Activated CD4-positive, alpha-beta T cell treated with anti-CD3 and anti-CD28 coated beads for 36 hours (primary cell): ENCODE results near the gene OR52N2. TPM values are rescaled to one million over a fixed set of nuclear protein-coding genes. Genes with fewer than 3 reads are reported as not detected.
A peak's percentile ranks its signal among the peaks of the same experiment; 100 is the strongest.

Source experiments
- ATAC-seq: fragments of 200-7000 bp; cut with Tn5 transposase; one replicate; pipeline ENCODE4 v1.10.0; 2021; ENCODE audit warnings: mild to moderate bottlenecking, moderate library complexity
- CTCF ChIA-PET: fragments of 350-600 bp; sonication (Branson Sonifier 250); formaldehyde crosslinking; loops from one replicate; lab custom pipeline; 2021; ENCODE audit warnings: antibody characterized with exemption; lab: Charles Lee
- POLR2A ChIA-PET: fragments of 350-600 bp; sonication (Branson Sonifier 250); formaldehyde crosslinking; loops from one replicate; lab custom pipeline; 2021; ENCODE audit warnings: antibody characterized with exemption, inconsistent platforms; lab: Charles Lee
- DNase-seq: peaks from one replicate; pipeline ENCODE4 v3.0.0-alpha.2; 2020
- H3K27ac Mint-ChIP-seq: one replicate; pipeline ENCODE4 v1.8.0; 2021; ENCODE audit warnings: mixed read lengths
- H3K27me3 Mint-ChIP-seq: one replicate; pipeline ENCODE4 v1.8.0; 2021; ENCODE audit warnings: mixed read lengths
- H3K36me3 Mint-ChIP-seq: one replicate; pipeline ENCODE4 v1.8.0; 2021; ENCODE audit warnings: low read depth, mixed read lengths
- H3K4me1 Mint-ChIP-seq: one replicate; pipeline ENCODE4 v1.8.0; 2021; ENCODE audit warnings: mixed read lengths
- H3K4me3 Mint-ChIP-seq: one replicate; pipeline ENCODE4 v1.8.0; 2021; ENCODE audit warnings: mild to moderate bottlenecking, moderate library complexity, mixed read lengths
- H3K9me3 Mint-ChIP-seq: one replicate; pipeline ENCODE4 v1.8.0; 2021; ENCODE audit warnings: low read depth, mixed read lengths
- intact Hi-C, 2 experiments: fragments of 100-400 bp; cut with DNase I in 1 of 2; cut with micrococcal nuclease in 1 of 2; formaldehyde crosslinking; loops; one replicate each; pipeline versions ENCODE4 v1.14.2 to v1.15.1; 2022 to 2024; cut with DNase I, micrococcal nuclease
- total RNA-seq, 2 experiments: library from RNA; stranded (reverse); gene quantifications; one replicate each; pipeline ENCODE4 v1.2.3, GENCODE V29; 2021

The OR52N2 gene
- total RNA-seq: not detected

- intact Hi-C loops: loop anchor here (1.0 to 10.0 kb wide), 7 partner anchors 124 to 1174 kb away; partner anchors contain the start of gene OR51D1 (in 2 of the 2)
- ATAC-seq: peak; percentile 92
- H3K27ac Mint-ChIP-seq: peak within 1 kb of the TSS; percentile 23
- peaks cover 6% of the 10 kb centered on the region for H3K9me3 Mint-ChIP-seq
- ChIA-PET CTCF (interaction anchor here (1.7 to 2.1 kb wide), 3 partner anchors 208 to 338 kb away, joined by 5 to 17 read pairs (median 6); no protein-coding TSS in a partner anchor), POLR2A (no interaction called here)
- peaks cover 8% of the 10 kb centered on the region for H3K4me1 Mint-ChIP-seq
- H3K36me3 Mint-ChIP-seq: no peaks in the 10 kb centered on the region
- H3K27me3 Mint-ChIP-seq: peaks cover 16% of the 10 kb centered on the region
- peak within 1 kb of the TSS; percentile 79 for H3K4me3 Mint-ChIP-seq
- peak; percentile 82 for DNase-seq
Measured at GRCh38 chr11:5808500-5809121, at the start of gene OR52N2. Gene OR52N2, plus strand, starts transcription at chr11:5808924. Its CDS starts 11,412 bp downstream, at chr11:5820336.

GRCh38 chr11:5767056-5767455, 41.7 kb upstream of the OR52N2 start:
- Mint-ChIP-seq H3K4me3 (no peak overlapping the region), H3K4me1 (no peaks in the 10 kb centered on the region), H3K27ac (no peak overlapping the region), H3K27me3 (no peaks in the 10 kb centered on the region), H3K36me3 (no peaks in the 10 kb centered on the region), H3K9me3 (no peaks in the 10 kb centered on the region)
- ATAC-seq: no peak
- POLR2A ChIA-PET: no interaction called here
- intact Hi-C loops: no loop called here
- no peak for DNase-seq
- CTCF ChIA-PET: no interaction called here

- no peaks in the 10 kb centered on the region for H3K4me1 Mint-ChIP-seq
- intact Hi-C loops: no loop called here
- H3K9me3 Mint-ChIP-seq: no peaks in the 10 kb centered on the region
- peaks cover 3% of the 10 kb centered on the region for H3K27me3 Mint-ChIP-seq
- no peak within 1 kb of the TSS for H3K27ac Mint-ChIP-seq
- no peaks in the 10 kb centered on the region for H3K36me3 Mint-ChIP-seq
- DNase-seq: no peak
- ChIA-PET CTCF (interaction anchor here (0.6 kb wide), 1 partner anchor 56 kb away, joined by 3 read pairs; no protein-coding TSS in a partner anchor), POLR2A (no interaction called here)
- H3K4me3 Mint-ChIP-seq: no peak within 1 kb of the TSS
- ATAC-seq: no peak
Measured at GRCh38 chr11:5783255-5783654, 25.5 kb upstream of the OR52N2 start, which contains the start of gene OR52N5. Gene OR52N5, minus strand, starts transcription at chr11:5783355. Its CDS starts 4,721 bp downstream, at chr11:5778634.

- Mint-ChIP-seq H3K36me3 (no peaks in the 10 kb centered on the region), H3K27me3 (peaks cover 7% of the 10 kb centered on the region), H3K4me3 (no peak within 1 kb of the TSS), H3K9me3 (no peaks in the 10 kb centered on the region), H3K27ac (no peak within 1 kb of the TSS), H3K4me1 (no peaks in the 10 kb centered on the region)
- ChIA-PET POLR2A (no interaction called here), CTCF (no interaction called here)
- no peak for ATAC-seq
- DNase-seq: no peak
- intact Hi-C loops: no loop called here
Measured at GRCh38 chr11:5791165-5791564, 17.6 kb upstream of the OR52N2 start, which contains the start of gene OR52N1. Gene OR52N1, minus strand, starts transcription at chr11:5791265. Its CDS starts 2,449 bp downstream, at chr11:5788816.

- Mint-ChIP-seq H3K4me1 (no peaks in the 10 kb centered on the region), H3K27me3 (peaks cover 20% of the 10 kb centered on the region), H3K9me3 (no peaks in the 10 kb centered on the region), H3K27ac (no peak overlapping the region), H3K36me3 (no peaks in the 10 kb centered on the region), H3K4me3 (no peak overlapping the region)
- CTCF ChIA-PET: interaction anchor here (0.9 kb wide), 1 partner anchor 8 kb away, joined by 3 read pairs; no protein-coding TSS in a partner anchor
- intact Hi-C loops: no loop called here
- DNase-seq: no peak
- no peak for ATAC-seq
- POLR2A ChIA-PET: interaction anchor here (0.7 kb wide), 1 partner anchor 35 kb away, joined by 10 read pairs; a partner anchor contains a TSS
Measured at GRCh38 chr11:5796541-5796940, 12.2 kb upstream of the OR52N2 start.

GRCh38 chr11:5803982-5804381, 4.7 kb upstream of the OR52N2 start:
- Mint-ChIP-seq H3K27me3 (peaks cover 16% of the 10 kb centered on the region), H3K4me1 (peaks cover 2% of the 10 kb centered on the region), H3K4me3 (no peak overlapping the region), H3K27ac (no peak overlapping the region), H3K36me3 (no peaks in the 10 kb centered on the region), H3K9me3 (peaks cover 12% of the 10 kb centered on the region)
- ATAC-seq: no peak
- POLR2A ChIA-PET: no interaction called here
- no peak for DNase-seq
- intact Hi-C loops: loop anchor here in 1 of 2 experiments (10.0 kb wide), 1 partner anchor 1169 kb away; the partner anchor contains the start of gene OR51D1
- CTCF ChIA-PET: no interaction called here

GRCh38 chr11:5807580-5807979, 1.1 kb upstream of the OR52N2 start:
- no peak overlapping the region for H3K27ac Mint-ChIP-seq
- peaks cover 20% of the 10 kb centered on the region for H3K27me3 Mint-ChIP-seq
- no peak overlapping the region for H3K4me3 Mint-ChIP-seq
- ChIA-PET POLR2A (interaction anchor here (0.6 kb wide), 1 partner anchor 53 kb away, joined by 3 read pairs; the partner anchor contains the start of gene OR52N4), CTCF (interaction anchor here (0.9 to 2.1 kb wide), 3 partner anchors 123 to 331 kb away, joined by 3 to 7 read pairs (median 7); partner anchors contain the start of gene TRIM5)
- intact Hi-C loops: loop anchor here (5.0 to 10.0 kb wide), 3 partner anchors 545 to 1173 kb away; partner anchors contain the start of gene OR51D1 (in 2 of the 2)
- DNase-seq: no peak
- peaks cover 12% of the 10 kb centered on the region for H3K9me3 Mint-ChIP-seq
- no peak for ATAC-seq
- H3K36me3 Mint-ChIP-seq: no peaks in the 10 kb centered on the region
- peaks cover 8% of the 10 kb centered on the region for H3K4me1 Mint-ChIP-seq

- Mint-ChIP-seq H3K36me3 (no peaks in the 10 kb centered on the region), H3K27ac (peak overlapping the region; percentile 23), H3K4me3 (peak overlapping the region; percentile 79), H3K9me3 (peaks cover 4% of the 10 kb centered on the region), H3K4me1 (peaks cover 8% of the 10 kb centered on the region), H3K27me3 (peaks cover 15% of the 10 kb centered on the region)
- DNase-seq (peak; percentile 22), ATAC-seq (peak; percentile 57)
- intact Hi-C loops: loop anchor here (5.0 to 10.0 kb wide), 3 partner anchors 543 to 1174 kb away; partner anchors contain the start of gene OR51D1 (in 2 of the 2)
- ChIA-PET CTCF (interaction anchor here (0.9 to 2.1 kb wide), 6 partner anchors 10 to 338 kb away, joined by 3 to 17 read pairs (median 5); no protein-coding TSS in a partner anchor), POLR2A (no interaction called here)
Measured at GRCh38 chr11:5809122-5809519, 397 bp downstream of the OR52N2 start.

- ATAC-seq (no peak), DNase-seq (no peak)
- Mint-ChIP-seq H3K4me1 (peaks cover 8% of the 10 kb centered on the region), H3K9me3 (no peaks in the 10 kb centered on the region), H3K4me3 (no peak overlapping the region), H3K27me3 (peaks cover 13% of the 10 kb centered on the region), H3K36me3 (no peaks in the 10 kb centered on the region), H3K27ac (no peak overlapping the region)
- ChIA-PET CTCF (interaction anchor here (0.7 to 2.1 kb wide), 11 partner anchors 11 to 339 kb away, joined by 3 to 17 read pairs (median 4); partner anchors contain the start of gene TRIM5), POLR2A (no interaction called here)
- intact Hi-C loops: loop anchor here (5.0 to 10.0 kb wide), 3 partner anchors 542 to 1175 kb away; partner anchors contain the start of gene OR51D1 (in 2 of the 2)
Measured at GRCh38 chr11:5809905-5810795, 1.4 kb downstream of the OR52N2 start.

- no peak for DNase-seq
- intact Hi-C loops: no loop called here
- H3K27ac Mint-ChIP-seq: no peak overlapping the region
- H3K9me3 Mint-ChIP-seq: no peaks in the 10 kb centered on the region
- no peak for ATAC-seq
- ChIA-PET POLR2A (no interaction called here), CTCF (no interaction called here)
- peaks cover under 1% of the 10 kb centered on the region for H3K27me3 Mint-ChIP-seq
- H3K4me1 Mint-ChIP-seq: peaks cover 9% of the 10 kb centered on the region
- H3K36me3 Mint-ChIP-seq: no peaks in the 10 kb centered on the region
- no peak overlapping the region for H3K4me3 Mint-ChIP-seq
Measured at GRCh38 chr11:5815534-5815933, 6.8 kb downstream of the OR52N2 start.
